HG02885 (cell line): ENCODE measurements around the gene ZFP57.

Experiments used
- ATAC-seq: cut with Tn5 transposase; IDR thresholded peaks from one replicate; pipeline ENCODE4 v1.9.1; 2021; ENCODE audit warnings: mild to moderate bottlenecking; ENCODE audit not compliant: unreplicated experiment, poor library complexity

Gene ZFP57

GRCh38 chr6:29656798-29657197, 24.2 kb downstream of the ZFP57 start, which contains the start of gene MOG:
Gene MOG, plus strand, starts transcription at chr6:29657092. Its CDS starts 118 bp downstream, at chr6:29657210.
- no peak for ATAC-seq

GRCh38 chr6:29656157-29656556, 24.8 kb downstream of the ZFP57 start:
- no peak for ATAC-seq

GRCh38 chr6:29655658-29656057, 25.3 kb downstream of the ZFP57 start:
- no peak for ATAC-seq

GRCh38 chr6:29653452-29654038, 27.4 kb downstream of the ZFP57 start:
- ATAC-seq, result no peak

GRCh38 chr6:29652198-29652584, 28.8 kb downstream of the ZFP57 start:
- no peak for ATAC-seq

GRCh38 chr6:29651413-29652197, 29.3 kb downstream of the ZFP57 start:
- no peak for ATAC-seq

GRCh38 chr6:29649701-29650673, 31.0 kb downstream of the ZFP57 start:
- ATAC-seq, result peak; percentile 97

- ATAC-seq, result no peak
Observed at GRCh38 chr6:29647927-29648642, 32.9 kb downstream of the ZFP57 start.

GRCh38 chr6:29641430-29642148, 39.4 kb downstream of the ZFP57 start:
- no peak for ATAC-seq

- ATAC-seq, result no peak
Observed at GRCh38 chr6:29637247-29637646, 43.7 kb downstream of the ZFP57 start.

GRCh38 chr6:29633534-29633905, 47.4 kb downstream of the ZFP57 start:
- no peak for ATAC-seq

GRCh38 chr6:29632789-29633533, 48.0 kb downstream of the ZFP57 start, which contains the start of gene GABBR1:
Gene GABBR1, minus strand, starts transcription at chr6:29633183. Its CDS starts 798 bp downstream, at chr6:29632385.
- peak; percentile 78 for ATAC-seq

GRCh38 chr6:29631860-29632731, 48.9 kb downstream of the ZFP57 start:
- peak; percentile 41 for ATAC-seq

- no peak for ATAC-seq
Observed at GRCh38 chr6:29631209-29631810, 49.6 kb downstream of the ZFP57 start.

- ATAC-seq, result no peak
Observed at GRCh38 chr6:29630315-29630714, 50.6 kb downstream of the ZFP57 start.

- ATAC-seq, result no peak
Observed at GRCh38 chr6:29629571-29629970, 51.4 kb downstream of the ZFP57 start.
